ENCODE measurements around the gene WDR74. TPM values are rescaled to one million over a fixed set of nuclear protein-coding genes. Genes with fewer than 3 reads are reported as not detected.

The WDR74 gene
- total and polyA plus RNA-seq, 9 of the 15 experiments (the other 6 are each of a cell fraction or from before 2014, with no cell fraction given): 32.7 to 210 (median 114) TPM

DNA sequence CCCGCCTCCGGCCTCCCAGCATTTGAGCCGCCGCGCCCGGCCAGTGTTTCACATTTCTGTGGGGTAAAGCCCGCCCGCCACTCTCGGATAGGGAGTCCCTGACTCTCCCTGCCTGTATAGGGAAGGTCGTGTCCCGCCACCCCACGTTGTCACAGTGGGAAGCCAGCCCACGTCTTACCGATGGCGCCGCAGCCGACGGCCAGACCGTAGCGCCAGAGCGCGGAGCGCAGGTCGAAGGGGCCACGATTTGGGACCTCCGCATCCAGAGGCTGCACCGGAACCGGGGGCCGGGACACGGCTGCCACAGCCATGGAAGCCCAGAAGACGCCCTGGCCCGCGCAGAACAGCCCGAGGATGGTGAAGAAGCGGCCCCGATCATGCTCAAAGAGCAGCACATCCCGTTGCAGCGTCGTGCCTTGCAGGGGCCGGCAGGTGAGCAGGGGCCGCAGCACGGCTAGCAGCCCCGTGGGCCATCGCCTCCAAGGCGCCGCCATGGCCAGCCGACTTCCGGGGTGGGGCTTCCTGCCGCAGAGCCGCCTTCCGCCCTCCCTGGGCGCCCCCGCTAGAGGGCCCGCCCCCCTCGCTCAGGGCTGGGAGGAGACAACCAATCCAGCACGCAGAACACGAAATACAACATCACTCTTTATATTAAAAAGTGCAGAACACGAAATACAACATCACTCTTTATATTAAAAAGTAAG lies 47.7 kb downstream of the WDR74 start, which contains the start of gene TMEM223 (continued):
- TF ChIP-seq E2F4 (CRISPR knock-in tag; IDR thresholded peaks at IDR 0.05; ENCODE audit: low read depth) (no peak), CSDE1 (IDR thresholded peaks at IDR 0.05) (no peak), PTTG1 (tag; IDR thresholded peaks at IDR 0.05; ENCODE audit: low read depth) (no peak), MAX (CRISPR knock-in tag; IDR thresholded peaks at IDR 0.05) (peak; percentile 82), IFI16 (CRISPR knock-in tag; IDR thresholded peaks at IDR 0.05) (no peak), RFX1 (IDR thresholded peaks at IDR 0.05) (no peak), DACH1 (IDR thresholded peaks at IDR 0.05; ENCODE audit: partially characterized antibody) (no peak), SUPT5H (IDR thresholded peaks at IDR 0.05) (peak; percentile 95), ZFP1 (CRISPR knock-in tag; IDR thresholded peaks at IDR 0.05) (no peak), CHD4 (IDR thresholded peaks at IDR 0.05; ENCODE audit: insufficient read depth, insufficient replicate concordance, low read depth, low read length, poor library complexity, severe bottlenecking) (no peak), CEBPB (tag; IDR thresholded peaks at IDR 0.05) (no peak), SIN3B (IDR thresholded peaks at IDR 0.05; ENCODE audit: low read depth) (peak; percentile 92), CEBPG (CRISPR knock-in tag; IDR thresholded peaks at IDR 0.05) (no peak), CEBPG (tag; conservative IDR thresholded peaks at IDR 0.05 in 1 of 2, IDR thresholded peaks at IDR 0.05 in 1 of 2) (no peak), ZNF3 (CRISPR knock-in tag; IDR thresholded peaks at IDR 0.05) (no peak), DNMT1 (IDR thresholded peaks at IDR 0.05) (peak; percentile 90), FOXK2 (conservative IDR thresholded peaks at IDR 0.05 in 1 of 2, IDR thresholded peaks at IDR 0.05 in 1 of 2; ENCODE audit: low read depth in 2 of 2) (no peak), UBTF (IDR thresholded peaks at IDR 0.05; ENCODE audit: borderline replicate concordance in 1 of 2, low read depth in 2 of 2, low read length in 2 of 2) (0 out of 4 replicates have a peak, but pooled peaks of 1 of the 2 experiments have one; percentile 25), KDM4B (IDR thresholded peaks at IDR 0.05; ENCODE audit: borderline replicate concordance in 2 of 2, low read depth in 1 of 2) (0 out of 4 replicates have a peak, but pooled peaks of 1 of the 2 experiments have one; percentile 72), PHTF2 (CRISPR knock-in tag; IDR thresholded peaks at IDR 0.05) (no peak)
- TF ChIP-seq, protein P1, sequence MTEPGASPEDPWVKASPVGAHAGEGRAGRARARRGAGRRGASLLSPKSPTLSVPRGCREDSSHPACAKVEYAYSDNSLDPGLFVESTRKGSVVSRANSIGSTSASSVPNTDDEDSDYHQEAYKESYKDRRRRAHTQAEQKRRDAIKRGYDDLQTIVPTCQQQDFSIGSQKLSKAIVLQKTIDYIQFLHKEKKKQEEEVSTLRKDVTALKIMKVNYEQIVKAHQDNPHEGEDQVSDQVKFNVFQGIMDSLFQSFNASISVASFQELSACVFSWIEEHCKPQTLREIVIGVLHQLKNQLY (CRISPR knock-in tag; conservative IDR thresholded peaks at IDR 0.05): no peak
- TF ChIP-seq, protein P2, sequence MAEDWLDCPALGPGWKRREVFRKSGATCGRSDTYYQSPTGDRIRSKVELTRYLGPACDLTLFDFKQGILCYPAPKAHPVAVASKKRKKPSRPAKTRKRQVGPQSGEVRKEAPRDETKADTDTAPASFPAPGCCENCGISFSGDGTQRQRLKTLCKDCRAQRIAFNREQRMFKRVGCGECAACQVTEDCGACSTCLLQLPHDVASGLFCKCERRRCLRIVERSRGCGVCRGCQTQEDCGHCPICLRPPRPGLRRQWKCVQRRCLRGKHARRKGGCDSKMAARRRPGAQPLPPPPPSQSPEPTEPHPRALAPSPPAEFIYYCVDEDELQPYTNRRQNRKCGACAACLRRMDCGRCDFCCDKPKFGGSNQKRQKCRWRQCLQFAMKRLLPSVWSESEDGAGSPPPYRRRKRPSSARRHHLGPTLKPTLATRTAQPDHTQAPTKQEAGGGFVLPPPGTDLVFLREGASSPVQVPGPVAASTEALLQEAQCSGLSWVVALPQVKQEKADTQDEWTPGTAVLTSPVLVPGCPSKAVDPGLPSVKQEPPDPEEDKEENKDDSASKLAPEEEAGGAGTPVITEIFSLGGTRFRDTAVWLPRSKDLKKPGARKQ (CRISPR knock-in tag; IDR thresholded peaks at IDR 0.05): no peak

All from K562 (cell line).